HS-5 (cell line): ENCODE measurements around the gene AGPAT3.

Experiments used
- DNase-seq: peaks from one replicate; pipeline ENCODE4 v3.0.0-alpha.2; 2012; ENCODE audit warnings: low read depth

Gene AGPAT3

DNA sequence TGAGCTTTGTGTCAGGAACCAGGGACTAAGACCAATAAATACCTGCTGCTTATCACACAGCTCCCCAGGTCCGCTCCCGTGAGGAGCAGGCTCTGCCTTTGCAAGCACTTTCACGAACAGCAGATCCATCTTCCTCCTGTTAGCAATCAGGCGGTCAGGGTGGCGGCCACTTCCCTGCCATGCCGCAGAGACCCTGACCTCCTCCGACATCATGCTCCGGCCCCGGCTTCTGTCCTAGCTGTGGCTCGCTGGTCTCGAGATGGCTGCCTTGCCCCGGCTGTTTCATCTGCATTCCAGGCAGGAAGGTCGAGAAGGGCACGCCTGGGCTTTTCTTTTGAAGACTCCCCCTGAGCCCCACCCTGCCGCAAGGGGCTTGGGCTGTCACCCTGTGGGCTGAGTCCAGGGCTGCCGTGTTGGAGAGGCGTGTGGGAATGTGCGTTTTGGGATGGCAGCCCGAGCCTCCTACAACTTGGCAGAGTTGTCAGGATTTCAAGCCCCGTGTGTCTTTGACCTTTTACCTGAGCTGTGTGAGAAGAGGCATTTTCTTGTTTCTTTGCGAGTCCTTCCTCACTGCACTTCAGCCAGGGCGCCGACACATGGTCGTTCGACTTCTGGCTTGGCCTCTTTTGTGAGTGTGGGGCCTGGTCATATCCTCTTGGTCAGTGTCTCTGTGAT, 59.5 kb downstream of the AGPAT3 start:
- DNase-seq = no peak

DNA sequence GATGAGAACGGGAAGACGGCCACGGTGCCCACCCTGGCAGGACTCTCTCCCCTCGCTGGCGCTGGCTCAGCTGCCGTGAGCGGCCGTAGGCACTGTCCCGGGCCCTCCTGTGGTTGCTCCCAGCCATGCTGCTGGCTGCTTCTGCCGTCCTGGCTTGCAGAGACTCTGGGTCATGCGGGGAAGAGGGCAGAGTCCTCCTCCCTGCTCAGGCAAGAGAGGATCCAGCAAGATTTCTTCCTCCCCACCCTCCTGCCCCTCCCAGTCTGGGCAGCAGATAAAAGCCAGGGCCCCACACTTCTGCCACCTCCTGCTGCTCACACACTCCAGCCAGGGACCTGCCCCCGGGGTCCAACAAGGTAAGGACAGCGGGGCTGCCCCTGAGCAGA, 60.1 kb downstream of the AGPAT3 start:
- DNase-seq = no peak

DNA sequence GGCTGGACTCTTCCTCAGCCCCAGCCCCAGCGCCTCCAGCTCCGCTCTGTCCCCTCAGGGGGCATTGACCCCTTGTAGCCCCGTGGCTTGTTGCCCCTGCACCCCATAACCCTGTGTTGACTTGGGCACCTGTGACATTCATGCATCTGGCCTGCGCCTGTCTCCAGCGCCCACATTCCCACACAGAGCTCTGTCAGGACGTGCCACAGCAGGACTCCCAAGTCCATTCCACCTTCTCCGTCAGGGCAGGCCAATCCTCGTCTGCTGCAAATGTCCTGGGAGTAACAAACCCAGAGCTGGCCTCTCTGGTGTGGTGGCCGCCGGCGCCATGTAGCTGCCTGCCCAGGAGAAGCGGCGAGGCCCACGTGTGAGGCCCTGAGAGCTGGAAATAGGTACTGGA, 60.6 kb downstream of the AGPAT3 start:
- no peak for DNase-seq

GRCh38 chr21:43926196-43926595, 61.2 kb downstream of the AGPAT3 start:
- no peak for DNase-seq

GRCh38 chr21:43927591-43928221, 62.7 kb downstream of the AGPAT3 start:
- DNase-seq = no peak

DNA sequence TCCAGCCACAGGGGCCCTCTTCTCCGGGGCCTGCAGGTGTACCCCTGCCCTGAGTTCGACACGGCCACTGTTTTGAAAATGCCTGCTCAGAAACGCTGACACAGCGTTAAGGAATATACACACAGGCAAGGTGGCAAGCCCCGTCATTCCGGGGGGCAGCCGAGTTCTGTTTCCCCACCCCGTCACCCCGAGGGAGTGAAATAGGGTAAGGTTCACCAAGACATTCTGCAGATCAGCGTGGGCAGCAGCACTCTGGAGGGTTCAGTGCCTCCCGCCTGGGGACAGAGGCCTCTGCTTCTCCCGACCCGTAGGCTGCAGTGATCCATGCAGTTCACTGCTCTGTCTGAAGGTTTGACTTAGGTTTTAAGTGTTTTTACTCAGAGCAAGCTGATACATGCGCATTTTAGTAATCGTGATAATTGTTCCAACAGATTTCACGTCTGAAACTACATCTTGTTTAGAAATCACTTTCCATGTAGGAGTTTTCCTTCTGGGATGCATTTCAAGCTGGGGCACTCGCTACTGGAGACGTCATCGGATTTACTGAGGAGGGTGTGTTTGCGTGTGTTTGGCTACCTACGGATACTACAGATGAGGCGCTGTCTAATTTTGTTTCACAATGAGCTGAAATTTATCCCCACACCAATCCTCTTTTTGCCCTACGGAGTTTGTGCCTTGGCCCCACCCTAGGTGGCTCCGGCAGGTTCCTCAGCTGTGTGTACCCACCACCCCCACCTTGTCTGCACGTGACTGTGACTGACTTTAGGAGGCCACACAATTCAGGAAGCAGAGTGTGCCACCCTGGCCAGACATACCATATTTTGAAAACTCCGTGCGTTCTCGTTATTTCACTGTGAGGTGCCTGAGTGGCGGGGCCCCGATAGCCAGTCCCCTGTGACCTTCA, 63.5 kb downstream of the AGPAT3 start:
- DNase-seq = no peak

DNA sequence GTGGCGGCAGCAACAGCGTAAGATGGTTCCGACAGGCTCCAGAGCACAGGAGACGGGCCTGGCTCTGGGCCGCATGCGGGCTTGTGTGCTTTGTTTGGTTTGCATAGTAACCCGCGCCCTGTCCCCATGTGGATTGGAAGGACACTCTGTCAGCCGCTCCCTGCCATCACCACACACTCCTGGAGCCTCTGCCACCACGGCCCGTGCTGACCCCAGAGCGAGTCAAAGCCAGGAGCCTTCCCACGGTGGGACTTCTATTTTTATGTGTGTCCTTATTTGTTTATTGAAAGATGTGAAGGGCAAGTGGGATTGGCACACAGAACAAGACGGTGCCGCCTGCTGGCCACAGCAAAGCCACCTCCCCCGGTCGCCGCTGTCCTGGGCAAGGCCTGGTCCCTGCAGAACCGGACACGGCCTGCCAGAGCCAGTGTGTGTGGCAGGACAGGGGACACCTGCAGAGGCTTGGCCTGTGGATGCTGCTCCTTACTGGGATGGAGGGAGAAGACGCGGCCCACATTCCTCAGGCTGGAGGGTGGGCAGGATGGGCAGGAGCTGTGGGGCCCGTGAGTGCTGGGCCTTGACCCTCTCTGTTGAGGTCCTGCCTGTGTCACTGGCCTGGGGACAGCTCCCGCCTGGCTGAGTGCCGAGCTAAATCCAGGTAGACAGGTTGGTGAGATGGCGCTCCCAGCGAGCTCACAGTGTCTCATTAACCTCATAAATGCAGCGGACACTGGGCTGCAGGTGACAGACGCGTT, 64.4 kb downstream of the AGPAT3 start:
- DNase-seq = no peak

DNA sequence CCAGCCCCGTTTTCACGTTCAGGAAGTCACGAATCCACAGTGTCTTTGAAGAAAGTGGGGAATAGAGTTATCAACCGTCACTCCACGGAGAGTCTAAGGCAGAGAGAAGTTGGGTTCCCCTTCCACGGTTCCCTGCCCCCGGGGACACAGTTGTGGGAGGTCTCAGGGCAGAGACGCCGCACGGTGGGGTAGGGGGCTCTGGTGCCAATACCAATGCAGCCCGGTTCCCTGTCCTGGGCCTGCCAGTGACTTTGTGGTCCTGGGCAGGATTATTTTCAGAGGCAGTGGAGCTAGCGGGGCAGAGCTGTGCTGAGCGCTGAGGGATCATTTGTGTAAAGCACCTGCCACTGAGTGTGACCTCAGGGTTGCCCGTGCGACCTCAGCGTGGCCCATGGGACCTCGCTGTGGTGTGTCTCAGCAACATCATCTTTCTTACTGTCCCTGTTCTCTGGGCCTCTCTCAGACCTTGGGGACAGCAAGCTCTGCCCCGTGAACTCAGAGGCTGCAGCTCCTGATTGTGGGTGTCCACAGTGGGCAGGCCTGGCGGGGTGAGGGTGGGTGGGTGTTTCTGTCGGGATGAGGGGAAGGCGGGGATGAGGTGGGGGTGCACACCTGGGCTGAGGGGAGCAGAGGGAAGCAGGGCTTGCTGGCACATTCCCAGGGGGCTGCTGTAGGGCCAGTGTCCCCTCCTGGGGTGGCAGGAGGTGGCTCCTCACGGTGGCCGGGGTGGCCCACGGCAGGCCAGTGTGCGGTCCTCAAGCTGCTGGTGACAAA, 65.2 kb downstream of the AGPAT3 start:
- DNase-seq = no peak

DNA sequence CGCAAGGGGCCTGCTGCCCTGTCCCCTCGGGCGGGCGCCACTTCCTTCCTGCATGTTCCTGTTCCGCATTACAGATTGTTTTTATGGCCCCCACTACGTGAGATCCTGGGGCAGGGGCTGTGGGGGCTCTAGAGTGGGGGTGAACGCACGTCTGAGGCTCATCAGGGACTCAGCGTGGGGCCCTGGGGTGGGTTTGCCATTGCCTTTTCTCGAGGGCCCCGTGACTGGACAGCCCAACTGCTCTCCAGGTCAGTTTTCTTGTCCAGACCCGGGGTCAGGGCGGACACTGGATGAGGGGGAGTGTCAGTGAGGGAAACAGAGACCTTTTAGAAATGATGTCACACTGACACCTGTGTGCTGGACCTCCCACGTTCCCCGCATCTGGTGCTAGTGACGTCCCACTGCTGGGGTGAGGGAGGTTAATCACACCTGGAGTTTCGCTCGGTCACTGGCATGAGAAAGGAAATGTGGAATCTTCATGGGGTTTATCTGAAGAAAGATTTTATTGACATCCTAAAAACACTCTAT, 65.9 kb downstream of the AGPAT3 start:
- no peak for DNase-seq

DNA sequence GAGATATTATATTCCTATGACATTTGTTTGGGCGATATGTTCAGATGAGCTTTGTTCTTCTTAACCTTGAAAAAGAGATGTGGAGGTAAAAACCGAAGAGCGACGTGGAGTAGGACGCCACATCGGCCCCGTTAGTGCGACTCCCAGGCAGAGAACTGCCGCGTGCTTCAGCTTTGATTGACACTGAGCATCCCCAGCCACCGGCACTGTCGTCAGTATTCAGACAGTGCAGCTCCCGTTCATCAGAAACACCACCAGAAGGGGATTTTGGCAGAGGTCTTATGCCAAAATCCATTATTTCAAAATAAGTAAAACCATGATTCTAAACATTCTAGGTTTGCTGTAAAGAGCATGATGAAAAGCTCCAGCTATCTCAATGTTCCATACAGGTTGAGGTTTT, 66.5 kb downstream of the AGPAT3 start:
- no peak for DNase-seq

GRCh38 chr21:43932005-43932404, 67.0 kb downstream of the AGPAT3 start:
- DNase-seq = no peak

DNA sequence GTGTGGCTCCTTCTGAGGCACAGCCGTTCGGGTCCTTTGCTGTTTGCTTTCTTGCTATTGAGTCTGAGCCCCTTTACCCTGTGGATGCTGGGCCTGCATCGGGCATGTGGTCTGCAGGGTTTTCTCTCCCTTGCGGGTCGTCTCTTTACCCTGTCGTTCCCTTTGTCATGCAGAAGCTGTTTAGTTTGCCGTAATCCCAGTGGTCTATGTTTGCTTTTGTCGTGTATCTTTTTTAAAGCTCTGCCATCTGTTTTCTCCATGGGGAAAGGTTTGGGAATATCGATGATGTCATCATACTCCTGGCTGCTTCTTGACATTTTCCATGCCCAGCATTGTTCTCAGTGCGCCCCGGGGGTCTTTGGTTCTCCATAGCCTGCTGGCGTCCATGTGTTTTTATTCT, 68.2 kb downstream of the AGPAT3 start:
- DNase-seq = no peak

GRCh38 chr21:43933680-43934079, 68.7 kb downstream of the AGPAT3 start:
- no peak for DNase-seq

- no peak for DNase-seq
Observed at GRCh38 chr21:43934116-43934515, 69.1 kb downstream of the AGPAT3 start.

GRCh38 chr21:43934716-43935705, 70.0 kb downstream of the AGPAT3 start:
- no peak for DNase-seq

- DNase-seq = no peak
Observed at GRCh38 chr21:43935711-43936110, 70.7 kb downstream of the AGPAT3 start.

DNA sequence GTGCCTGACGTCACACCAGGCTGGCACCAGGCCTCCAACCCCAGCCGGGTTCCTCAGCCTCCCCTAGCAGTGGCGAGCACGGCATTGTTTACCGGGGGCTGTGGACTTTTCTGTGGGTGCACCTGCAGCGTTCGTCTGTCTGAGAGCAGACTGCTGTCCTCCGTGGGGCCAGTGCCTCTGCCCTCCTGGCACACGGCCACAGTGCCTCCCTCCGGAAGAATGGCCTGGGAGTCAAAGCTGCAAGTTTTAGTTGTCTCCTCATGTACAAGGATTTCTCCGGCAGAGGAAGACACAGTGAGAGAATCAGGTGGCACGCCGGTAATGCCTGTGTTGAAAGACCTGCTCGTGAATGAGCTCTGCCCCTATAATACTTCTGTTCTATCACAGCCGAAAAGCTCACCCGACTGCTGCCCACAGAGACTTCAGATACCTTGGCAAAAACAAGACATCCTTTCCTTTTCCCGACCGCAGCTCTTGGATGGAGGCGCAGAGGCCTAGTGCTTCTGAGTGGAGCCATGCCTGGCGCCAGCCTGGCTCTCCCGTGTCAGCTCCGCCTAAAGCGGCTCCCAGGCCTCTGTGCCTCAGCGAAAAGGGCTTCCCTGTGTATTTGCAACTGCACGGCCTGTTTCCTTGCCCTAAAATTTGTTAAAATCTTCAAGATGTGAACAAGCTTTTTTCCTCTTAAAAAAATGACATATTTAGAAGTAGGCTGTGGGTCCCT, 71.4 kb downstream of the AGPAT3 start:
- DNase-seq = no peak

GRCh38 chr21:43937051-43937832, 72.2 kb downstream of the AGPAT3 start:
- DNase-seq = no peak

- DNase-seq = no peak
Observed at GRCh38 chr21:43937891-43938309, 72.9 kb downstream of the AGPAT3 start.
